ENCODE results near the gene ANTXR2.

DNA sequence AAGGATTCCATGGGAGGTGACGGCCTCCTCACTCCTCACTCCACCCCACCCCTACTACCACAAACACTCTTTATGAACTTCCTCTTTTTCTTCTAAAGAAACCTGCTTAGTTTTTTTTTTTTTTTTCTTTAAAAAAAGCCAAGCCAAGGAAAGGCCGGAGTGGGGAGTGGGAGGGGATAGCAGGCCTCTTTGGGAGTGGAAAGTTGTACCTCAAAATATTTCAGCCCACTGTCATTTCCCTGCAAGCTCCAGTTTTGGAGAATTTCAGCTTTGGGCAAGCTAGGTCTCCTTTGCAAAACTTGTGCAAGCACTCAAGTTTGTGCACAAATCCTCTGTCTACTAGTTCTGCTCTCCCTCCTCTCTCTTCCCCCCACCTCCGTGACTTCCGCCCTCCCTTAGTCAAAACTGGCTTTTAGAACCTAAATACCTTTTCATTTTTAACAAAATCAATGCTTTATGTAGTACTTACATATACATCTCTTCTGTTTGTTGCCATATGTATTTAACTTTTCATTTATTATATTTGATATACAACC is 512 bp upstream of the ANTXR2 start:
- TF ChIP-seq, protein P1, sequence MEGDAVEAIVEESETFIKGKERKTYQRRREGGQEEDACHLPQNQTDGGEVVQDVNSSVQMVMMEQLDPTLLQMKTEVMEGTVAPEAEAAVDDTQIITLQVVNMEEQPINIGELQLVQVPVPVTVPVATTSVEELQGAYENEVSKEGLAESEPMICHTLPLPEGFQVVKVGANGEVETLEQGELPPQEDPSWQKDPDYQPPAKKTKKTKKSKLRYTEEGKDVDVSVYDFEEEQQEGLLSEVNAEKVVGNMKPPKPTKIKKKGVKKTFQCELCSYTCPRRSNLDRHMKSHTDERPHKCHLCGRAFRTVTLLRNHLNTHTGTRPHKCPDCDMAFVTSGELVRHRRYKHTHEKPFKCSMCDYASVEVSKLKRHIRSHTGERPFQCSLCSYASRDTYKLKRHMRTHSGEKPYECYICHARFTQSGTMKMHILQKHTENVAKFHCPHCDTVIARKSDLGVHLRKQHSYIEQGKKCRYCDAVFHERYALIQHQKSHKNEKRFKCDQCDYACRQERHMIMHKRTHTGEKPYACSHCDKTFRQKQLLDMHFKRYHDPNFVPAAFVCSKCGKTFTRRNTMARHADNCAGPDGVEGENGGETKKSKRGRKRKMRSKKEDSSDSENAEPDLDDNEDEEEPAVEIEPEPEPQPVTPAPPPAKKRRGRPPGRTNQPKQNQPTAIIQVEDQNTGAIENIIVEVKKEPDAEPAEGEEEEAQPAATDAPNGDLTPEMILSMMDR (IDR thresholded peaks at IDR 0.05; ENCODE audit: low read length), result no peak
- no peak for TF ChIP-seq EZH2phosphoT487 (IDR thresholded peaks at IDR 0.05; ENCODE audit: low read length)

Data from MM.1S (cell line).